Psoas muscle (tissue), 8 donors: ENCODE results near the gene LCE2C. TPM values are rescaled to one million over a fixed set of nuclear protein-coding genes. Genes with fewer than 3 reads are reported as not detected.
"Not testable (repeated sequence)": the region's sequence is repeated elsewhere in the genome, so short reads cannot be mapped to it uniquely, and the experiment has no call there.

Source experiments
- ATAC-seq, 4 donors: fragments of 200-7000 bp; cut with Tn5 transposase; one replicate each; pipeline ENCODE4 v1.9.1; 2020; ENCODE audit warnings: moderate library complexity in 3 of 4, mild to moderate bottlenecking in 2 of 4
- DNase-seq, 2 donors: peaks; one replicate each; pipeline ENCODE4 v3.0.0-alpha.2; 2020
- H3K27ac ChIP-seq: fragments of 200-600 bp; one replicate; pipeline ENCODE4 v1.8.0; 2022
- H3K27me3 ChIP-seq, 3 donors: fragments of 200-600 bp in 1 of 3; one replicate each; pipeline versions ENCODE4 v1.6.1 to v1.8.0; 2013 to 2022; ENCODE audit warnings: low read length in 2 of 3, mild to moderate bottlenecking in 2 of 3, moderate library complexity in 1 of 3; ENCODE audit not compliant: insufficient read depth in 3 of 3
- H3K36me3 ChIP-seq, 2 donors: fragments of 200-600 bp in 1 of 2; one replicate each; pipeline versions ENCODE4 v1.6.1 to v1.8.0; 2013 to 2022; ENCODE audit warnings: low read depth in 1 of 2, mild to moderate bottlenecking in 1 of 2, moderate library complexity in 1 of 2; ENCODE audit not compliant: insufficient read depth in 1 of 2
- H3K4me1 ChIP-seq: fragments of 200-600 bp; one replicate; pipeline ENCODE4 v1.8.0; 2022
- H3K4me3 ChIP-seq: fragments of 200-600 bp; one replicate; pipeline ENCODE4 v1.8.0; 2022; ENCODE audit warnings: mild to moderate bottlenecking
- H3K9me3 ChIP-seq: fragments of 200-600 bp; one replicate; pipeline ENCODE4 v1.8.0; 2022
- CTCF ChIP-seq: fragments of 200-600 bp; IDR thresholded peaks from one replicate; pipeline ENCODE4 v1.8.0; 2022; ENCODE audit warnings: antibody characterized with exemption
- WGBS, 3 donors: extraction: QIAGEN DNeasy Blood & Tissue Kit; methylation state at CpG; one replicate each; pipeline versions ENCODE4 v1.1.6 to v1.1.7; 2013; 5-methylcytosine and 5-hydroxymethylcytosine counted together
- intact Hi-C, 2 donors: fragments of 100-400 bp; cut with DNase I; formaldehyde crosslinking; loops; one replicate each; pipeline versions ENCODE4 v1.11.0 to v1.14.2; 2022
- polyA plus RNA-seq, 3 donors: library from polyadenylated mRNA; stranded (reverse); fragments of 200-250 nt; gene quantifications; one replicate each; pipeline ENCODE4 v1.2.3, GENCODE V29; 2013
- total RNA-seq, 4 donors: library from RNA; stranded (reverse); fragmentation: NEBNext Ultra II Directional in 2 of 4; extraction: Animal tissue kit (Norgen Biotek cat#: 25700) in 2 of 4; gene quantifications; one replicate each; pipeline versions ENCODE4 v1.2.1 to v1.2.4, GENCODE V29; 2021 to 2023
- donor health status: healthy with polysubstance abuse.
- donor health status: DM: no; HTN: no; CAD: no; lungs with moderate emphysema.
- donor health status: Bipolar disorder and iron deficiency.
- donor health status: healthy.
- donor health status: DM: yes; HTN: yes; CAD: no.
- donor health status: DM: no; HTN: no; CAD: no.
- donor health status: DM: no; HTN: no; CAD: no.
- donor health status: DM: yes; HTN: yes; CAD: no.

Gene LCE2C
- total and polyA plus RNA-seq, 7 donors = not detected

- Histone ChIP-seq H3K4me1 (no peaks in the 10 kb centered on the region), H3K36me3 (no peaks in the 10 kb centered on the region), H3K27ac (no peak overlapping the region), H3K4me3 (no peak overlapping the region), H3K9me3 (no peaks in the 10 kb centered on the region), H3K27me3 (no peaks in the 10 kb centered on the region)
- no peak for ATAC-seq
- no peak for DNase-seq
- WGBS, 3 donors = 88 to 97% (median 95%) methylated on average over 3 of the region's 3 CpGs
- intact Hi-C loops = no loop called here
- no peak for TF ChIP-seq CTCF
Measured at GRCh38 chr1:152658649-152659048, 16.4 kb upstream of the LCE2C start.

- Histone ChIP-seq H3K9me3 (no peaks in the 10 kb centered on the region), H3K27me3 (no peaks in the 10 kb centered on the region), H3K4me3 (no peak within 1 kb of the TSS), H3K4me1 (no peaks in the 10 kb centered on the region), H3K27ac (no peak within 1 kb of the TSS), H3K36me3 (no peaks in the 10 kb centered on the region)
- ATAC-seq = no peak
- intact Hi-C loops = no loop called here
- no peak for TF ChIP-seq CTCF
- WGBS, 3 donors = 56 to 75% (median 63%) methylated on average over 3 of the region's 3 CpGs
- DNase-seq = no peak
Measured at GRCh38 chr1:152663098-152663497, 12.0 kb upstream of the LCE2C start, which contains the start of gene LCE2D. Gene LCE2D (plus strand): TSS chr1:152663380. CDS start chr1:152664106, 726 bp downstream.

DNA sequence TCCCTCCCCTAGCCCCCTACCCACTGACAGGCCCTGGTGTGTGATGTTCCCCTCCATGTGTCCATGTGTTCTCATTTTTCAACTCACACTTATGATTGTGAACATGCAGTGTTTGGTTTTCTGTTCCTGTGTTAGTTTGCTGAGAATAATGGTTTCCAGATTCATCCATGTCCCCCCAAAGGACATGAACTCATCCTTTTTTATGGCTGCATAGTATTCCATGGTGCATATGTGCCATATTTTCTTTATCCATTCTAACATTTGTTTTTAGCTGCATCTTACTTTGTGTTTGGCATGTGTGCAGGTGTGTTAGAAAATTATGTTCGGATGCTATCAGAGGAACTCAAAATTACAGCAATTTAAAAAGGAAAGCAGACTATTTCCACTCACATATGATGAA, 8.9 kb upstream of the LCE2C start:
- intact Hi-C loops, H3K27ac ChIP-seq, H3K36me3 ChIP-seq, H3K4me1 ChIP-seq, DNase-seq, H3K9me3 ChIP-seq, H3K27me3 ChIP-seq, ATAC-seq, H3K4me3 ChIP-seq: not testable (repeated sequence)
- 87 to 94% (median 90%) methylated on average over 1 of the region's 1 CpG for whole genome bisulfite sequencing, 3 donors

GRCh38 chr1:152667648-152668047, 7.4 kb upstream of the LCE2C start:
- H3K36me3 ChIP-seq = no peaks in the 10 kb centered on the region
- no peaks in the 10 kb centered on the region for H3K9me3 ChIP-seq
- no peak for TF ChIP-seq CTCF
- H3K4me1 ChIP-seq = no peaks in the 10 kb centered on the region
- H3K27ac ChIP-seq = no peak overlapping the region
- 64 to 80% (median 64%) methylated on average over 5 of the region's 5 CpGs for WGBS, 3 donors
- H3K27me3 ChIP-seq = no peaks in the 10 kb centered on the region
- ATAC-seq (no peak), DNase-seq (no peak)
- no peak overlapping the region for H3K4me3 ChIP-seq
- intact Hi-C loops = no loop called here

DNA sequence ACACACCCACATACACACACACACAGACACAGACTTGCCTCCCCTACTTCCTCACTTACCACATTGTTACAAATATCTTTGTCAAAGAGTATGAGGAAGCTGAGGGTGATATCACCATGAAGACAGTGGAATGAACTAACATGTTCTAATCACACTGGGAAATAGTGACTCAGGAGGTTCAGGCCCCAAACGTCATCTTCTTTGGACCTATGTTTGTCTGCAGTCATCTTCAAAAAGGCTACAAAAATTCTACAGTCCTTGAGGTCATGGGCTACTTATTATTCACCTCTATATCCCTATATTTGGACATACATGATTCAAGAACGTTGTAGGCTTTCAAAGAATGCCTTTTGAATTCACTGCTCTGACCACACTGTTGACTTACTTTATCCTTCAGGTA, 2.1 kb upstream of the LCE2C start:
- Histone ChIP-seq H3K4me3 (no peak overlapping the region), H3K4me1 (no peaks in the 10 kb centered on the region), H3K9me3 (no peaks in the 10 kb centered on the region), H3K27me3 (no peaks in the 10 kb centered on the region), H3K36me3 (no peaks in the 10 kb centered on the region), H3K27ac (no peak overlapping the region)
- ATAC-seq (no peak), DNase-seq (no peak)
- intact Hi-C loops = no loop called here
- 46 to 64% (median 55%) methylated on average over 2 of the region's 2 CpGs for WGBS, 3 donors
- no peak for TF ChIP-seq CTCF
